SK-N-SH treated with all-trans-retinoic acid at 6 μM for 48 hours (cell line): ENCODE measurements around the gene ERG.

ENCODE experiments used
- ATAC-seq: fragments of 200-7000 bp; cut with Tn5 transposase; 3 replicates; pipeline ENCODE4 v1.9.1; 2020; ENCODE audit warnings: mild to moderate bottlenecking, moderate library complexity
- ARNTL ChIP-seq: fragments of 450-650 bp; formaldehyde crosslinking; IDR thresholded peaks from 2 replicates; pipeline ENCODE4 v1.5.0; 2020; ENCODE audit warnings: low read depth, mild to moderate bottlenecking, moderate library complexity, borderline replicate concordance
- BACH2 ChIP-seq: fragments of 250-450 bp; sonication (Bioruptor Pico); IDR thresholded peaks from 2 replicates; pipeline ENCODE4 v1.9.0; 2021; ENCODE audit warnings: mild to moderate bottlenecking, borderline replicate concordance
- CREB5 ChIP-seq: fragments of 250-450 bp; sonication (Bioruptor Pico); IDR thresholded peaks from 2 replicates; pipeline ENCODE4 v1.5.1; 2020; ENCODE audit warnings: low read depth, mild to moderate bottlenecking, moderate library complexity
- CSDC2 ChIP-seq: fragments of 250-450 bp; sonication (Bioruptor Pico); IDR thresholded peaks from 2 replicates; pipeline ENCODE4 v1.5.0; 2020; ENCODE audit warnings: mild to moderate bottlenecking, moderate library complexity
- CSRNP3 ChIP-seq: fragments of 250-450 bp; sonication (Bioruptor Pico); IDR thresholded peaks from 2 replicates; pipeline ENCODE4 v1.5.1; 2021; ENCODE audit warnings: mild to moderate bottlenecking, moderate library complexity
- GLIS3 ChIP-seq: fragments of 250-450 bp; sonication (Bioruptor Pico); IDR thresholded peaks from 2 replicates; pipeline ENCODE4 v1.5.0; 2020; ENCODE audit warnings: mild to moderate bottlenecking, moderate library complexity
- ISL1 ChIP-seq: fragments of 250-450 bp; sonication (Bioruptor Pico); IDR thresholded peaks from 2 replicates; pipeline ENCODE4 v2.1.2; 2022; ENCODE audit warnings: mild to moderate bottlenecking, moderate library complexity
- PATZ1 ChIP-seq: fragments of 250-450 bp; sonication (Bioruptor Pico); IDR thresholded peaks from 2 replicates; pipeline ENCODE4 v1.8.0; 2020; ENCODE audit warnings: mild to moderate bottlenecking, moderate library complexity, borderline replicate concordance
- POU6F1 ChIP-seq: fragments of 250-450 bp; sonication (Bioruptor Pico); IDR thresholded peaks from 2 replicates; pipeline ENCODE4 v1.8.0; 2021; ENCODE audit warnings: low read depth, mild to moderate bottlenecking, moderate library complexity, borderline replicate concordance
- PPARA ChIP-seq: fragments of 250-450 bp; sonication (Bioruptor Pico); IDR thresholded peaks from 2 replicates; pipeline ENCODE4 v1.5.0; 2020; ENCODE audit warnings: mild to moderate bottlenecking, borderline replicate concordance
- RARB ChIP-seq: fragments of 250-450 bp; sonication (Bioruptor Pico); IDR thresholded peaks from 2 replicates; pipeline ENCODE4 v1.8.0; 2021; ENCODE audit warnings: mild to moderate bottlenecking, moderate library complexity
- SNAI2 ChIP-seq: fragments of 250-450 bp; sonication (Bioruptor Pico); IDR thresholded peaks from 2 replicates; pipeline ENCODE4 v1.5.0; 2020; ENCODE audit warnings: mild to moderate bottlenecking, moderate library complexity
- TCF4 ChIP-seq: fragments of 250-450 bp; sonication (Bioruptor Pico); IDR thresholded peaks from 2 replicates; pipeline ENCODE4 v1.8.0; 2021; ENCODE audit warnings: mild to moderate bottlenecking, moderate library complexity, borderline replicate concordance
- TOX ChIP-seq: fragments of 250-450 bp; sonication (Bioruptor Pico); IDR thresholded peaks from 2 replicates; pipeline ENCODE4 v1.8.0; 2021; ENCODE audit warnings: mild to moderate bottlenecking, moderate library complexity, borderline replicate concordance
- TSHZ2 ChIP-seq: fragments of 250-450 bp; sonication (Bioruptor Pico); IDR thresholded peaks from 2 replicates; pipeline ENCODE4 v1.5.0; 2020; ENCODE audit warnings: mild to moderate bottlenecking, moderate library complexity
- ZC3H10 ChIP-seq: fragments of 250-450 bp; sonication (Bioruptor Pico); IDR thresholded peaks from 2 replicates; pipeline ENCODE4 v1.5.1; 2021; ENCODE audit warnings: mild to moderate bottlenecking, moderate library complexity
- ZFP30 ChIP-seq: fragments of 450-650 bp; formaldehyde crosslinking; IDR thresholded peaks from 2 replicates; pipeline ENCODE4 v1.5.0; 2022; ENCODE audit warnings: mild to moderate bottlenecking, moderate library complexity
- ZNF70 ChIP-seq: fragments of 450-650 bp; formaldehyde crosslinking; IDR thresholded peaks from 2 replicates; pipeline ENCODE4 v1.5.0; 2020; ENCODE audit warnings: mild to moderate bottlenecking, moderate library complexity

Gene ERG

GRCh38 chr21:38330666-38331065 is 167.6 kb downstream of the ERG start:
- TF ChIP-seq POU6F1 (no peak), ZNF70 (CRISPR knock-in tag) (no peak), CSDC2 (CRISPR knock-in tag) (no peak), ARNTL (no peak), GLIS3 (no peak), ZC3H10 (CRISPR knock-in tag) (no peak), ISL1 (no peak), TSHZ2 (CRISPR knock-in tag) (no peak), PPARA (CRISPR knock-in tag) (no peak), BACH2 (no peak), RARB (CRISPR knock-in tag) (no peak), CSRNP3 (CRISPR knock-in tag) (no peak), TOX (CRISPR knock-in tag) (no peak), ZFP30 (CRISPR knock-in tag) (no peak), PATZ1 (CRISPR knock-in tag) (no peak), CREB5 (no peak), SNAI2 (CRISPR knock-in tag) (no peak), TCF4 (no peak)
- ATAC-seq = no peak
